GM12878 (cell line): ENCODE data around the gene ADGRL3. TPM values are rescaled to one million over a fixed set of nuclear protein-coding genes. Genes with fewer than 3 reads are reported as not detected.

ENCODE experiments used
- ATAC-seq: fragments of 200-7000 bp; cut with Tn5 transposase; 3 replicates; pipeline ENCODE4 v1.9.1; 2020; ENCODE audit warnings: mild to moderate bottlenecking, moderate library complexity
- BruUV-seq: library from RNA; stranded (reverse); fragments of 400-500 nt; replicated peaks from 2 replicates; lab custom pipeline; 2021; lab: Mats Ljungman, UMichigan
- CTCF ChIA-PET: fragments of 300-600 bp; sonication (Branson Sonifier 250); formaldehyde crosslinking; extraction: SDS; loops from one replicate; lab custom pipeline; 2021; ENCODE audit warnings: inconsistent platforms; lab: Yijun Ruan, JAX
- POLR2A ChIA-PET: fragments of 350-600 bp; formaldehyde crosslinking; extraction: SDS; loops from one replicate; lab custom pipeline; 2021; ENCODE audit warnings: inconsistent platforms; lab: Charles Lee
- RAD21 ChIA-PET: fragments of 300-600 bp; sonication (Branson Sonifier 250); formaldehyde crosslinking; loops from one replicate; lab custom pipeline; 2023; ENCODE audit warnings: antibody characterized with exemption; ENCODE audit not compliant: unreplicated experiment; lab: Charles Lee
- SMC1A ChIA-PET: fragments of 300-600 bp; sonication (Branson Sonifier 250); formaldehyde crosslinking; loops from one replicate; lab custom pipeline; 2023; ENCODE audit not compliant: unreplicated experiment, uncharacterized antibody; lab: Charles Lee
- DNase-seq: peaks from one replicate; pipeline ENCODE4 v3.0.0-alpha.2; 2011; ENCODE audit warnings: low read depth, low spot score
- FAIRE-seq: peaks from 3 replicates; lab custom pipeline; 2011; peaks lifted over from hg19 to GRCh38; lab: Jason Lieb, UNC
- H2AFZ ChIP-seq: 2 replicates; pipeline ENCODE4 v1.6.0; 2011; ENCODE audit warnings: low read depth, low read length, control low read depth; ENCODE audit not compliant: control insufficient read depth
- H3K27ac ChIP-seq: 2 replicates; pipeline ENCODE4 v1.5.1; 2011; ENCODE audit warnings: control low read depth; ENCODE audit not compliant: control insufficient read depth, insufficient read depth
- H3K27me3 ChIP-seq, 2 experiments: replicated peaks in 1 of 2; 2 replicates each; pipeline versions ENCODE4 v1.6.0 to v1.6.1; 2011; ENCODE audit warnings: low read length in 1 of 2; ENCODE audit not compliant: control insufficient read depth in 2 of 2, insufficient read depth in 2 of 2
- H3K36me3 ChIP-seq, 2 experiments: 2 replicates each; pipeline ENCODE4 v1.5.1; 2011; ENCODE audit warnings: low read length in 1 of 2; ENCODE audit not compliant: control insufficient read depth in 2 of 2, insufficient read depth in 2 of 2
- H3K4me1 ChIP-seq: 2 replicates; pipeline ENCODE4 v1.6.1; 2011; ENCODE audit warnings: mild to moderate bottlenecking, low read length, moderate library complexity, mixed read lengths; ENCODE audit not compliant: control insufficient read depth, insufficient read depth
- H3K4me2 ChIP-seq: 2 replicates; pipeline ENCODE4 v1.6.0; 2011; ENCODE audit warnings: control low read depth; ENCODE audit not compliant: control insufficient read depth, insufficient read depth
- H3K4me3 ChIP-seq: fragments of 200-600 bp; sonication (generic); 2 replicates; pipeline ENCODE4 v1.5.1; 2016
- H3K79me2 ChIP-seq: 2 replicates; pipeline ENCODE4 v1.6.0; 2011; ENCODE audit warnings: low read length; ENCODE audit not compliant: control insufficient read depth, insufficient read depth
- H3K9ac ChIP-seq: 2 replicates; pipeline ENCODE4 v1.8.0; 2011; ENCODE audit warnings: low read length, control low read depth, mixed read lengths; ENCODE audit not compliant: control insufficient read depth, insufficient read depth
- H3K9me3 ChIP-seq: replicated peaks from 3 replicates; pipeline ENCODE4 v1.5.1; 2011; ENCODE audit warnings: mild to moderate bottlenecking, low read length; ENCODE audit not compliant: control insufficient read depth, insufficient read depth
- H4K20me1 ChIP-seq: 2 replicates; pipeline ENCODE4 v1.6.0; 2011; ENCODE audit not compliant: control insufficient read depth, insufficient read depth
- BHLHE40 ChIP-seq, 2 experiments: fragments of 450-650 bp in 1 of 2; IDR thresholded peaks; 2 replicates each; pipeline ENCODE4 v1.6.1; 2011 to 2017; ENCODE audit warnings: low read depth in 2 of 2, borderline replicate concordance in 1 of 2, improper control_type of control experiment in 1 of 2, low read length in 1 of 2, mild to moderate bottlenecking in 1 of 2
- EP300 ChIP-seq, 2 experiments: fragments of 150-350 bp in 1 of 2; IDR thresholded peaks; 2 replicates each; pipeline ENCODE4 v1.6.1; 2011 to 2012; ENCODE audit warnings: low read depth in 2 of 2, low read length in 2 of 2, borderline replicate concordance in 1 of 2, improper control_type of control experiment in 1 of 2, inconsistent platforms in 1 of 2; ENCODE audit not compliant: control insufficient read depth in 1 of 2
- GABPA ChIP-seq: IDR thresholded peaks from 2 replicates; pipeline ENCODE4 v1.6.1; 2014; ENCODE audit warnings: antibody characterized with exemption, low read depth, mild to moderate bottlenecking, inconsistent platforms
- IRF4 ChIP-seq: IDR thresholded peaks from 2 replicates; pipeline ENCODE4 v1.6.1; 2011; ENCODE audit warnings: low read depth, low read length
- POLR2AphosphoS2 ChIP-seq: IDR thresholded peaks from 2 replicates; pipeline ENCODE4 v1.6.1; 2011; ENCODE audit warnings: low read depth, mild to moderate bottlenecking, low read length, improper control_type of control experiment, moderate library complexity
- RAD51 ChIP-seq: fragments of 450-650 bp; IDR thresholded peaks from 2 replicates; pipeline ENCODE4 v1.6.1; 2016; ENCODE audit warnings: moderate library complexity, mild to moderate bottlenecking, inconsistent platforms
- RELA ChIP-seq: fragments of 450-650 bp; IDR thresholded peaks from 2 replicates; pipeline ENCODE4 v1.8.0; 2014; ENCODE audit warnings: borderline replicate concordance; ENCODE audit not compliant: partially characterized antibody
- SMAD1 ChIP-seq: fragments of 450-650 bp; IDR thresholded peaks from 2 replicates; pipeline ENCODE4 v1.6.1; 2018; ENCODE audit warnings: mild to moderate bottlenecking, low read depth; ENCODE audit not compliant: partially characterized antibody
- SMAD5 ChIP-seq: IDR thresholded peaks from 2 replicates; pipeline ENCODE4 v1.6.1; 2016; ENCODE audit warnings: antibody characterized with exemption, low read depth
- ZSCAN29 ChIP-seq: fragments of 450-650 bp; IDR thresholded peaks from 2 replicates; pipeline ENCODE4 v1.6.1; 2017; ENCODE audit warnings: mild to moderate bottlenecking, moderate library complexity
- ZZZ3 ChIP-seq: IDR thresholded peaks from 2 replicates; pipeline ENCODE4 v1.6.1; 2011; ENCODE audit warnings: low read depth; ENCODE audit not compliant: control insufficient read depth, insufficient read length
- WGBS: methylation state at CpG from one replicate; pipeline ENCODE4 v1.1.6; 2016; ENCODE audit warnings: low lambda C conversion rate; ENCODE audit not compliant: insufficient replicate concordance, insufficient coverage; ENCODE audit errors: missing lambda C conversion rate; 5-methylcytosine and 5-hydroxymethylcytosine counted together
- in situ Hi-C: fragments of 300-500 bp; cut with MboI; formaldehyde crosslinking; loops from 9 replicates; pipeline ENCODE4 v1.14.3; 2018; ENCODE audit warnings: mixed read lengths
- intact Hi-C: fragments of 100-400 bp; cut with micrococcal nuclease; formaldehyde crosslinking; loops from one replicate; pipeline ENCODE4 v1.14.2; 2022; ENCODE audit not compliant: unreplicated experiment
- polyA plus RNA-seq, 11 experiments: library from polyadenylated mRNA; depleted of rRNA in 4 of 11; unstranded in 6 of 11; stranded (reverse) in 5 of 11; fragments of >200 nt; fragmentation: Nextera tagmentation in 4 of 11; fragmentation: Illumina TruSeq in 1 of 11; extraction: Ambion mirVana in 4 of 11; extraction: Trizol in 1 of 11; gene quantifications; 1 replicate in 1 of 11; 2 replicates in 10 of 11; pipeline versions ENCODE4 v1.2.1 to v1.2.3, GENCODE V29; 2011 to 2016; ENCODE audit warnings: inconsistent platforms in 2 of 11, missing spikeins in 2 of 11, low read depth in 1 of 11
- total RNA-seq, 4 experiments: library from RNA; depleted of rRNA in 3 of 4; stranded (reverse); fragments of >200 nt in 3 of 4; fragmentation: Illumina TruSeq in 1 of 4; extraction: Trizol in 1 of 4; gene quantifications; 2 replicates each; pipeline versions ENCODE4 v1.2.1 to v1.2.3, GENCODE V29; 2013 to 2021
- TF ChIP-seq, protein P1 (sequence below), 3 experiments: IDR thresholded peaks in 2 of 3; conservative IDR thresholded peaks in 1 of 3; 2 replicates each; pipeline ENCODE4 v1.5.1; 2011; ENCODE audit warnings: low read depth in 3 of 3, low read length in 3 of 3, mild to moderate bottlenecking in 3 of 3, control low read depth in 2 of 3, moderate library complexity in 2 of 3, inconsistent platforms in 1 of 3, mixed read lengths in 1 of 3; ENCODE audit not compliant: control insufficient read depth in 2 of 3, insufficient read depth in 1 of 3; ENCODE audit errors: extremely low read depth in 1 of 3
- TF ChIP-seq, protein P2 (sequence below): IDR thresholded peaks from 2 replicates; pipeline ENCODE4 v1.6.1; 2012; ENCODE audit warnings: low read depth, low read length, improper control_type of control experiment
- TF ChIP-seq, protein P3 (sequence below): fragments of 450-650 bp; formaldehyde crosslinking; IDR thresholded peaks from 2 replicates; pipeline ENCODE4 v1.5.0; 2022; ENCODE audit warnings: mild to moderate bottlenecking, missing genetic modification characterization
- TF ChIP-seq, protein P4 (sequence below): fragments of 450-650 bp; IDR thresholded peaks from 2 replicates; pipeline ENCODE4 v1.6.1; 2016; ENCODE audit warnings: mild to moderate bottlenecking

ADGRL3 gene
- total and polyA plus RNA-seq, 10 of the 15 experiments (the other 5 are each of a cell fraction or from before 2014, with no cell fraction given): 1.1 TPM; not detected in 9

DNA sequence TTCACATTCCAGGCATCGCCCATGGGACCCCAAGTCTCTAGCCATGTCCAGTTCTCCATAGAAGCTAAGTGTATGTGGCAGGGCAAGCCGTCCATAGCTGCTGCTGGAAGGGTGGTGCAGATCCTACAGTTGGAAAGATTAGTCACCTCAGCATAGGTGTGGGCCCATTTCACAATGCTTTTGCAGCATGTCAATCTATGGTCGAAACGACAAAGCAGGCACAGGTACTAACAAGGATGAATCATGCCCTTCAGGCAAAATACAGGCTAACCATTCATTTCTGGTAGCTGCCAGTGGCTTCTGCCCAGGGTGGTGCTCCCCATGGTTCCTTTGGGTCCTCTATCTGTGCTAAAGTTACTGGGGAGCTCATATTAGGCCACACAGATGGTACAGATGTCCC is 225.2 kb downstream of the ADGRL3 start:
- H3K4me2 ChIP-seq: no peak overlapping the region
- no peak overlapping the region for H2AFZ ChIP-seq
- in situ Hi-C loops: no loop called here
- ChIA-PET RAD21 (no interaction called here), CTCF (no interaction called here), POLR2A (no interaction called here), SMC1A (no interaction called here)
- H3K27ac ChIP-seq: no peak overlapping the region
- H3K4me1 ChIP-seq: no peaks in the 10 kb centered on the region
- intact Hi-C loops: no loop called here
- H3K9ac ChIP-seq: no peak overlapping the region
- H3K79me2 ChIP-seq: no peaks in the 10 kb centered on the region
- no peaks in the 10 kb centered on the region for H4K20me1 ChIP-seq
- ATAC-seq (no peak), FAIRE-seq (no peak), DNase-seq (no peak)
- no peak overlapping the region for H3K4me3 ChIP-seq
- no peaks in the 10 kb centered on the region for H3K36me3 ChIP-seq
- BruUV-seq: no TSS peak
- no peaks in the 10 kb centered on the region for H3K27me3 ChIP-seq
- H3K9me3 ChIP-seq: no peaks in the 10 kb centered on the region
- 20% methylated on average over 4 of the region's 4 CpGs for WGBS
- TF ChIP-seq, protein P1, sequence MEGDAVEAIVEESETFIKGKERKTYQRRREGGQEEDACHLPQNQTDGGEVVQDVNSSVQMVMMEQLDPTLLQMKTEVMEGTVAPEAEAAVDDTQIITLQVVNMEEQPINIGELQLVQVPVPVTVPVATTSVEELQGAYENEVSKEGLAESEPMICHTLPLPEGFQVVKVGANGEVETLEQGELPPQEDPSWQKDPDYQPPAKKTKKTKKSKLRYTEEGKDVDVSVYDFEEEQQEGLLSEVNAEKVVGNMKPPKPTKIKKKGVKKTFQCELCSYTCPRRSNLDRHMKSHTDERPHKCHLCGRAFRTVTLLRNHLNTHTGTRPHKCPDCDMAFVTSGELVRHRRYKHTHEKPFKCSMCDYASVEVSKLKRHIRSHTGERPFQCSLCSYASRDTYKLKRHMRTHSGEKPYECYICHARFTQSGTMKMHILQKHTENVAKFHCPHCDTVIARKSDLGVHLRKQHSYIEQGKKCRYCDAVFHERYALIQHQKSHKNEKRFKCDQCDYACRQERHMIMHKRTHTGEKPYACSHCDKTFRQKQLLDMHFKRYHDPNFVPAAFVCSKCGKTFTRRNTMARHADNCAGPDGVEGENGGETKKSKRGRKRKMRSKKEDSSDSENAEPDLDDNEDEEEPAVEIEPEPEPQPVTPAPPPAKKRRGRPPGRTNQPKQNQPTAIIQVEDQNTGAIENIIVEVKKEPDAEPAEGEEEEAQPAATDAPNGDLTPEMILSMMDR (IDR thresholded peaks at IDR 0.05 in 2 of 3, conservative IDR thresholded peaks at IDR 0.05 in 1 of 3; ENCODE audit: control insufficient read depth in 2 of 3, extremely low read depth in 1 of 3, insufficient read depth in 1 of 3, low read depth in 3 of 3, low read length in 3 of 3): no peak
- no peak for TF ChIP-seq RAD51
- TF ChIP-seq, protein P2, sequence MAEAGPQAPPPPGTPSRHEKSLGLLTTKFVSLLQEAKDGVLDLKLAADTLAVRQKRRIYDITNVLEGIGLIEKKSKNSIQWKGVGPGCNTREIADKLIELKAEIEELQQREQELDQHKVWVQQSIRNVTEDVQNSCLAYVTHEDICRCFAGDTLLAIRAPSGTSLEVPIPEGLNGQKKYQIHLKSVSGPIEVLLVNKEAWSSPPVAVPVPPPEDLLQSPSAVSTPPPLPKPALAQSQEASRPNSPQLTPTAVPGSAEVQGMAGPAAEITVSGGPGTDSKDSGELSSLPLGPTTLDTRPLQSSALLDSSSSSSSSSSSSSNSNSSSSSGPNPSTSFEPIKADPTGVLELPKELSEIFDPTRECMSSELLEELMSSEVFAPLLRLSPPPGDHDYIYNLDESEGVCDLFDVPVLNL: no peak
- TF ChIP-seq SMAD5: no peak
- TF ChIP-seq POLR2AphosphoS2: no peak
- TF ChIP-seq, protein P3, sequence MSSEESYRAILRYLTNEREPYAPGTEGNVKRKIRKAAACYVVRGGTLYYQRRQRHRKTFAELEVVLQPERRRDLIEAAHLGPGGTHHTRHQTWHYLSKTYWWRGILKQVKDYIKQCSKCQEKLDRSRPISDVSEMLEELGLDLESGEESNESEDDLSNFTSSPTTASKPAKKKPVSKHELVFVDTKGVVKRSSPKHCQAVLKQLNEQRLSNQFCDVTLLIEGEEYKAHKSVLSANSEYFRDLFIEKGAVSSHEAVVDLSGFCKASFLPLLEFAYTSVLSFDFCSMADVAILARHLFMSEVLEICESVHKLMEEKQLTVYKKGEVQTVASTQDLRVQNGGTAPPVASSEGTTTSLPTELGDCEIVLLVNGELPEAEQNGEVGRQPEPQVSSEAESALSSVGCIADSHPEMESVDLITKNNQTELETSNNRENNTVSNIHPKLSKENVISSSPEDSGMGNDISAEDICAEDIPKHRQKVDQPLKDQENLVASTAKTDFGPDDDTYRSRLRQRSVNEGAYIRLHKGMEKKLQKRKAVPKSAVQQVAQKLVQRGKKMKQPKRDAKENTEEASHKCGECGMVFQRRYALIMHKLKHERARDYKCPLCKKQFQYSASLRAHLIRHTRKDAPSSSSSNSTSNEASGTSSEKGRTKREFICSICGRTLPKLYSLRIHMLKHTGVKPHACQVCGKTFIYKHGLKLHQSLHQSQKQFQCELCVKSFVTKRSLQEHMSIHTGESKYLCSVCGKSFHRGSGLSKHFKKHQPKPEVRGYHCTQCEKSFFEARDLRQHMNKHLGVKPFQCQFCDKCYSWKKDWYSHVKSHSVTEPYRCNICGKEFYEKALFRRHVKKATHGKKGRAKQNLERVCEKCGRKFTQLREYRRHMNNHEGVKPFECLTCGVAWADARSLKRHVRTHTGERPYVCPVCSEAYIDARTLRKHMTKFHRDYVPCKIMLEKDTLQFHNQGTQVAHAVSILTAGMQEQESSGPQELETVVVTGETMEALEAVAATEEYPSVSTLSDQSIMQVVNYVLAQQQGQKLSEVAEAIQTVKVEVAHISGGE (CRISPR knock-in tag): no peak
- TF ChIP-seq RELA: no peak
- TF ChIP-seq GABPA: no peak
- TF ChIP-seq IRF4: no peak
- no peak for TF ChIP-seq EP300 (IDR thresholded peaks at IDR 0.05; ENCODE audit: borderline replicate concordance in 1 of 2, control insufficient read depth in 1 of 2, low read depth in 2 of 2, low read length in 2 of 2)
- no peak for TF ChIP-seq BHLHE40 (IDR thresholded peaks at IDR 0.05; ENCODE audit: borderline replicate concordance in 1 of 2, low read depth in 2 of 2, low read length in 1 of 2)
- no peak for TF ChIP-seq SMAD1
- no peak for TF ChIP-seq ZZZ3
- no peak for TF ChIP-seq ZSCAN29
- TF ChIP-seq, protein P4, sequence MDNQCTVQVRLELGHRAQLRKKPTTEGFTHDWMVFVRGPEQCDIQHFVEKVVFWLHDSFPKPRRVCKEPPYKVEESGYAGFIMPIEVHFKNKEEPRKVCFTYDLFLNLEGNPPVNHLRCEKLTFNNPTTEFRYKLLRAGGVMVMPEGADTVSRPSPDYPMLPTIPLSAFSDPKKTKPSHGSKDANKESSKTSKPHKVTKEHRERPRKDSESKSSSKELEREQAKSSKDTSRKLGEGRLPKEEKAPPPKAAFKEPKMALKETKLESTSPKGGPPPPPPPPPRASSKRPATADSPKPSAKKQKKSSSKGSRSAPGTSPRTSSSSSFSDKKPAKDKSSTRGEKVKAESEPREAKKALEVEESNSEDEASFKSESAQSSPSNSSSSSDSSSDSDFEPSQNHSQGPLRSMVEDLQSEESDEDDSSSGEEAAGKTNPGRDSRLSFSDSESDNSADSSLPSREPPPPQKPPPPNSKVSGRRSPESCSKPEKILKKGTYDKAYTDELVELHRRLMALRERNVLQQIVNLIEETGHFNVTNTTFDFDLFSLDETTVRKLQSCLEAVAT: no peak
